NCI-H2081 treated with DMSO at 0.1 percent for 48 hours (cell line): ENCODE data around the gene KLHL3.

Experiments
- DNase-seq: peaks from one replicate; lab custom pipeline; 2025; lab: John Stamatoyannopoulos, UW

KLHL3 gene

GRCh38 chr5:137607771-137608170 is 128.1 kb downstream of the KLHL3 start:
- DNase-seq = no peak

GRCh38 chr5:137606401-137606800 is 129.5 kb downstream of the KLHL3 start:
- DNase-seq = no peak

- no peak for DNase-seq
Observed at GRCh38 chr5:137605411-137605810, 130.5 kb downstream of the KLHL3 start.

GRCh38 chr5:137604348-137605095 is 131.4 kb downstream of the KLHL3 start:
- DNase-seq = no peak

DNA sequence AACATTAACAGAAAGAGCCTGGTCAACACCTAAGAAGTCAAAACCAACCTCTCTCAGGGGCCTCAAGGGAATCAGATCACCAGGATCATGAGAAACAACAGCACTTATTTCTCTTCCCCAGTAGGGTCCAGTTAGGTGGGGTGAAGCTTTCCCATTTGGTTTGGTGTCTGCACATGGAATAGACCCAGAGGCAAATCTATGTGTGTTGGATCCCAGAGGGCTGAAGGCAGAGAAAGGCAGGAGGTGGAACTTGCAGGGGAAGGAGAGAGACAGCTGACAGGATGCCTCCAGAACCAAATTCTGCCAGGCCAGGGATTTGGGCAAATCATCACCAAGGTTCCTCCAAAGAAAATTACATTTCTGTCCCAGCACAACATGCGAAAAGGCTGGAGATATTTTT is 132.0 kb downstream of the KLHL3 start:
- no peak for DNase-seq

GRCh38 chr5:137603356-137603755 is 132.5 kb downstream of the KLHL3 start:
- DNase-seq = no peak

DNA sequence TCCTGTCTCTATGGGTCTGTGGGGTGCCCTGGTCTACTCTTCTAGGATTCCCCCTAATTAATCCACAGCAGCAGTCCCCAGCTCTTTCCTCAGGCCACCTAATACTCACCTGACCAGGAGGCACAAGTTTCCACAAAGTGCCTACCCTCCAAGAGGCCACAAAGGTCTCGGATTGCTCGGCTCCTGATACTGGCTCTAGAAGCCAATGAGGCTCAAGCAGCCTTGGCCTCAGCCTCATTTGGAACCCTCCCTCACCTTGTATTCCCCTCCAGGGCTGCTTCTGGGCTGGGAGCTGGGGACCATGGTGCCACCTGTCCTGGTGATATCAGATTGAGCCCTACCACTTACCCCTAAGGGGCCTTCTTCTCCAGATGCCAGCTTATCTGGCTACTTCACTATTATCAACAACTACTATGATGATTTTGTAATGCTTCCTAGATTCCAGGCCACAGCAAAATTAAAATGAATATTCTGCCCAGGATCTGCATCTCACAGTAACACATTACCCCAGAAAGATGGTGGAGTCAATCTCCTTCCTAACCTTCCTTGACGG is 133.1 kb downstream of the KLHL3 start:
- DNase-seq = no peak

GRCh38 chr5:137600721-137601360 is 135.0 kb downstream of the KLHL3 start:
- no peak for DNase-seq

DNA sequence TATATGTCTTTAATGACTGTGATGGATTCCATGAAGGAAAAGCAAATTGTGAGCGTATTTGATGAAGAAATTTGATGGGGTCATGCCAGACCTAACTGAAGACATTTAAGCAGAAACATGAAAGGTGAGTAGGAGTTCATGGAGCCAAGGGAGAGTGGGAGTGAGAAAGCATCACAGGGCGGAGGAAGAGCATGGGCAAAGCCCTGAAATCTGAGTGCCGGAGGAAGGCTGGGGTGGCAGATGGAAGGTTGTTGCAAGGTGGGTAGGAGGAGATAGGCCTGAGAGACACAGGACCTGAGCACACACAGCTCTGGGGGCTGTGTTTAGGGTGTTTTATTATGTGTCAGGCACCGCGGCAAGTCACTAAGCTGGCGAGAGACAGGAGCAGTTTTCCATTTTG is 136.4 kb downstream of the KLHL3 start:
- DNase-seq = no peak

DNA sequence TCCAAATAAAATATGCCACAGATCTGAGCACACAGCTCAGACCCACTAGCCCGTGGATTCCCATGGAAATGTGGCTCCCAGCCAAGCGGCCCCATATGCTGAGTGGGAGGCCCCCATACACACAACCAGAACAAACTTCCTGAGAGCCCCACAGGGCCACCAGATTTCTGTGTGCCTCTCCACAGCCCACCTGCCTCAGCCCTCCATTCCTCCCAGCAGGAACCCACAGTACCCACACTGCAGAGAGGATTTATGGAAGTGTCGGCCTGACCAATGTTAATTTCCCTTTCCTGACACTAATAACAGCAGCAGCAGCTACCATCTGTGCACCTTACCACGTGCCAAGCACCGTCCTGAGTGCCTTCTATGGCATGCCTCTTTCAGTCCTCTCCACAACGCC is 137.5 kb downstream of the KLHL3 start:
- no peak for DNase-seq

DNA sequence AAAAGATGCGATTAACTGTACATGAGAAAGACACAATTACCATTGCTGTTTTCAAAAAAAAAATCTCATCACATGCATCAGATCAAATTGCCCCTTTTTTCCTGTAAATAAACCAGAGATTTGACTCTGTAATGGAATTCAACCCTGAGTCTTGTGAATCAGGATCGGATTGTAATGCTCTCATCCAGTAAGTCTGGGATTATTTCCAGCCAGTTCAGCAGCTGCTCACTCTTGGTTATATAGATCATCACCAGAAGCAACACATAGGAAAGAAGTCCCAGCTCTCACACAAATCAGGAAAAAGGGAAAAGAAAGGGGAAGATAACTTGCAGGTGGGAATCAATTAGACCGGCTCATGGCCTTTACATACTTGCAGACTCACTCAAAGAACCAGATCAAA is 138.9 kb downstream of the KLHL3 start:
- DNase-seq = no peak

GRCh38 chr5:137595396-137596079 is 140.4 kb downstream of the KLHL3 start:
- DNase-seq = no peak

DNA sequence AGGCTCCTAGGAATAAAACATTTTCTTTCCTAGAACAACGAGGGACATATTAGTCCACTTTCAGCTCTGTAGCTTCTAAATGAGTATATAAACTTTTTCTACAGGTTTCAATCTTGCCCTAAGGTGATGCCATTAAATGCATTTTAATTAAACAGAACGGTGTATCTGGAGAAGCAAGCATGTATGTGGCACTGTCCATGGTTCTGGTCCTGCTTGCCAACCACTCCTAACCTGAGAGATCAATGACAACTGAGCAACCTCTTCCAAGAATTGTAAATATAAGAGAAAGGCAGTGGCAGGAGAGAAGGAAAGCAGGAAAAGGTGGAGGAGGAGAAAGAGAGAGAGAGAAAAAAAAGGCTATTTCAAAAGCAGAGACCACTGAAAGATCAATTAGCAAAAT is 141.2 kb downstream of the KLHL3 start:
- DNase-seq = no peak

- DNase-seq = no peak
Observed at GRCh38 chr5:137592317-137592716, 143.6 kb downstream of the KLHL3 start.

GRCh38 chr5:137589185-137589584 is 146.7 kb downstream of the KLHL3 start:
- no peak for DNase-seq

DNA sequence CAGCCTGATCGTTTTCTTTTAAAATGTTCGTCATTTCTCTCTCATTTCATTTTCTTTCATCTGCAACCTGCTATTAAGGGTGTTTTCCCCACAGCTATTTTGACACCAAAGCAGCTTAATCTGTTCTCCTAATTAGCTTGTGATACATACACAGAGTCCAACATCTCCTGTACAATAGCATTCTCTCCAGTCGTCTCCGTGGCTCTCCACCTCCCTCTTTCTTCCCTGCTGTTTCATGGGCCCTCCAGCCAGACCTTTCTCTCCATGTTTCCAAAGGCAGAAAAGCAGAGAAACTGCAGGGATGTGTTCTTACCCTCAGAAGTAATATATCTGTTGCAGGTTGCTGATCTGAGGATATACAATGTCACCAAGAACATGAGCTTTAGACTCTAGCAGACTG is 148.0 kb downstream of the KLHL3 start:
- no peak for DNase-seq

GRCh38 chr5:137584262-137584661 is 151.6 kb downstream of the KLHL3 start:
- no peak for DNase-seq

DNA sequence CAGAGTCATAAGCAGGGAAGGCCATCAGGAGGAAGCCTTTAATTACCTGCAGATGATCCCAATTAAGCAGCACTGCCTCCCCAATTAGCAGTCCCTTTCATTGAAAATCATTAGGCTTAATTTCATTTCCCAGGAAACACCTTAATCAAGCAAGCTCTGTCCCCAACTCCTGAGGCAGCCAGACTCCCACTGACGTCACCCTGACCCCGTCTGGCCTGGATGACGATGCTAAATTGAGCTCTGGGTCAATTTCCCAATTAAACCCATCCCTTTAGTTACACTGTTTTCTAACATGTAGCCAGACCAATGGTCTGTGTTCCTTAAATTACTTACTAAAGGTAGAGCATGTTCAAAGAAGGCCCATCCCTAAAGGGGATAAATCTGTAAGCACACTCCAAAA is 152.8 kb downstream of the KLHL3 start:
- no peak for DNase-seq

DNA sequence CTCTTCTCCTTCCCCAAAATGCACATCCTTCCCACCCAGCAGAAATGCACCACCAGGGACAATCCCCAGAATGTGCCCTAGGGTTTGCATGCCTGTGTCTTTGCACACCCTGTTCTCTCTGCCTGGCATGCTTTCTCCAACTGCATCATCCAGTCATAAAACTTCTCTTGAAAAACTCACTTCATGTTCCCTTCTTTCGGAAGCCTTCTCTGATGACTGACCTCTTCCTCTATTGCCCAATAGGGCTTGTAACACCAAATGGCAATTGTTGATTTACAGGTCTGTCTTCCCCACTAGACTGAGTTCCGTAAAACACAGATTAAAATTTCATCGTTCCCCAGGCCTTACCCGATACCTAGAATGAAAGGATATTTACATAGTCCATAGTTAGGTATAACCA is 153.7 kb downstream of the KLHL3 start:
- no peak for DNase-seq

- DNase-seq = no peak
Observed at GRCh38 chr5:137581776-137582175, 154.1 kb downstream of the KLHL3 start.

DNA sequence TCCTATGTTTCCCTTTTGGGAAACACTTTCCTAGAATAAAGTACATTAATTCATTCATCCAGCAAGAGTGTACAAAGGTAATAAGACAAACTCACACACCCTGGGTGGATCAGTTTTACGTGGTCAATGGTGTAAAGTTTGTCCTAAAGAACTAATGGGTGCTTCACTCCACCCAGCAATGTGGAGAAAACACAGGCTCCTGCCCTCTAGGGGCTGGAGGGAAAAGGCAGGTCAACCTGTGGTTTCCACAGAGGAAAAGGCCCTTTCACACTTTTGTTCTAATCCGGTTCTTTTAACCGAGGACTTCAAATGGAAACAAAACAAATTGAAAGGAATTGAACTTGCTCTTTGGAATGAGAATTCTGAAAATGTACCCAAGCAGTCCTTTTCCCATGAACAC is 155.9 kb downstream of the KLHL3 start:
- no peak for DNase-seq

DNA sequence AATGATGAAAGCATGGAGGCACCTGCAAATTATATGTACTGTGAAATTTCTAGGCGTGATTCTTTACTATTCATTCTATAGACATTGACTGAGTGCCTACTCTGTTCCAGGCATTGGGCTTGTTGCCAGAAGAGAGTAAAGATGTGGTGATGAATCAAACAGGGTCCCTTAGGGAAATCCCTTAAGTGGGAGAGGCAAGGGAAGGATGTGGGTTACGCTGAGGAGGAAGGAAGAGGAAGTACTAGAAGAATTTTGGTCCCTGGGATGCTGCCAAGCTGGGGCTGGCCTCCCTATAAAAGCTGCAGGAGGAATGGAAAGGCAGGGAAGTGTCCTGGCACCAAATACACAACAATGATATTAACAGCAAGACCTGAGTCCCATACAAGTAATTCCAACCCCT is 160.0 kb downstream of the KLHL3 start:
- DNase-seq = no peak

DNA sequence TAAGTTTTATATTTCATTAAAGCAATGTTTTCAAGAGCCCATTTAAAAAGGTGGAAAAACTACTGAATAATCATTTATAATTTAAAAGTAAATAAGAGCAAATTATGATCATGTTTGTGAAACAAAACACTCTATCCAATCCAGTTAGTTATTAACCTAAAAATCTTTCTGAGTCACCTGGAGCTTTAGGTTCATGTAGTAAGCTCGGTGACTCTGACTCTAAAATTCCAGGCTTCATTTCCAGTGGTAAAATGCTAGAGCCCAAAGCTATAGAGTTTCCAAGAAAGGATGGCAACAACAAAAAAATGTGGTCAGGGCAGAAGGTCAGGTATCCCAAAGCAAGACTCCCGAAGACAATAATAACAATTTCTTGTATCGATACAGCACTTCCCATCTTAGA is 160.7 kb downstream of the KLHL3 start:
- DNase-seq = no peak
